ENCODE measurements around the gene SKIC2.
"Not testable (repeated sequence)": the region's sequence is repeated elsewhere in the genome, so short reads cannot be mapped to it uniquely, and the experiment has no call there.

GRCh38 chr6:32010856-32011530 lies 52.0 kb downstream of the SKIC2 start:
- not testable (repeated sequence) for TF ChIP-seq CTCF, POLR2A (IDR thresholded peaks at IDR 0.05)
